Activated naive CD8-positive, alpha-beta T cell treated with anti-CD3 and anti-CD28 coated beads, Interleukin-2, amount 10 ng/mL, durations not matched to agents 7 days and 5 days (primary cell): ENCODE results near the gene ANK2. TPM values are rescaled to one million over a fixed set of nuclear protein-coding genes. Genes with fewer than 3 reads are reported as not detected.

Experiments used
- ATAC-seq: fragments of 150-1000 bp; cut with Tn5 transposase; one replicate; pipeline ENCODE4 v1.10.0; 2021; ENCODE audit warnings: low read depth, moderate library complexity
- POLR2A ChIA-PET: fragments of 350-600 bp; sonication (Branson Sonifier 250); formaldehyde crosslinking; loops from one replicate; lab custom pipeline; 2021; ENCODE audit warnings: antibody characterized with exemption; lab: Charles Lee
- DNase-seq: peaks from one replicate; pipeline ENCODE4 v3.0.0; 2021
- H3K27ac Mint-ChIP-seq: one replicate; pipeline ENCODE4 v1.8.0; 2022; ENCODE audit warnings: mild to moderate bottlenecking, mixed read lengths
- H3K27me3 Mint-ChIP-seq: one replicate; pipeline ENCODE4 v1.8.0; 2022; ENCODE audit warnings: mild to moderate bottlenecking, moderate library complexity, mixed read lengths
- H3K36me3 Mint-ChIP-seq: one replicate; pipeline ENCODE4 v1.8.0; 2021; ENCODE audit warnings: mild to moderate bottlenecking, mixed read lengths
- H3K4me1 Mint-ChIP-seq: one replicate; pipeline ENCODE4 v1.8.0; 2021; ENCODE audit warnings: mixed read lengths
- H3K4me3 Mint-ChIP-seq: one replicate; pipeline ENCODE4 v1.8.0; 2022; ENCODE audit warnings: mild to moderate bottlenecking, moderate library complexity, mixed read lengths
- H3K9me3 Mint-ChIP-seq: one replicate; pipeline ENCODE4 v1.8.0; 2021; ENCODE audit warnings: mixed read lengths
- total RNA-seq, 2 experiments: library from RNA; stranded (reverse); gene quantifications; one replicate each; pipeline ENCODE4 v1.2.3, GENCODE V29; 2021

ANK2 gene
- total RNA-seq, 2 experiments from 2014 or later = 0.69 to 1.8 TPM

DNA sequence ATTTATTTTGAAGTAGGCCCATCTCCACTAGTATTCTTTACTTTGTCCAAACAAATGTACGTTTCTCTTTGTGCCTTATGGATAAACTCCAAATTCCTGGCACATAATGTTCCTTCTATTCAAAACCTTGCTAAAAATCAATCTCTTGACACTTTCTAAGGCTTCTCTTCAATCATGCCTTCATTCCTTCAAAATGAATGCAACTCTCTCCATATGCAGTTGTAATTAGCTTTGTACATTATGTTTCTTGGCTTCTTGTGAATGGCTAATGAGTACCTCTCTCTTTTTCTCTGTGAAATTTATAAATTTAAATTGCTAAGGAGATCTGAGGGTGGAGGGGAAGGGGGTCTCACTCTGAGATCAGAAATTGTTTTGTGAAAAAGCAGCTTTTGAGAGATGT is 24.0 kb upstream of the ANK2 start:
- POLR2A ChIA-PET = no interaction called here
- ATAC-seq (no peak), DNase-seq (no peak)
- no peaks in the 10 kb centered on the region for H3K36me3 Mint-ChIP-seq
- H3K27me3 Mint-ChIP-seq = no peaks in the 10 kb centered on the region
- no peak overlapping the region for H3K4me3 Mint-ChIP-seq
- H3K4me1 Mint-ChIP-seq = no peaks in the 10 kb centered on the region
- H3K9me3 Mint-ChIP-seq = no peaks in the 10 kb centered on the region
- H3K27ac Mint-ChIP-seq = no peak overlapping the region

DNA sequence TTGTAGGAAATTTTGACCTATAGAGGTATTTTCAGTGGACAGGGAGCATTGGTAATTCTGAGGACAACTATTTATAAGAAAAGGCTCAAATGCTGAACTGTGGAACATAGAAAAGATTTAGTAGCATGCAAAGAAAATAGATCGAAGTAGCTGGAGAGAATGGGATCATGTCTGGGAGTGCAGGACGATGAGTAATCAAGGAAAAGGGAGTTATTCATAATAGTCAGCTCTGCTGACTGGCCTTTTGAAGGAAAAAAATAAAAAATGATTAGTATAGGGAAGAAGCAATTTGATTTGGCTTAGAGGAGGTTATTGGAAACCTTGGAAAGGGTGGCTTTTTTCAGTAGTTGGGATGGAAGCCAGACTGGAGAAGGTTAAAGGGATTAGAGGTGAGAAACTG is 22.9 kb upstream of the ANK2 start:
- ATAC-seq (no peak), DNase-seq (no peak)
- Mint-ChIP-seq H3K4me3 (no peak overlapping the region), H3K27me3 (peaks cover 2% of the 10 kb centered on the region), H3K27ac (no peak overlapping the region), H3K36me3 (no peaks in the 10 kb centered on the region), H3K4me1 (no peaks in the 10 kb centered on the region), H3K9me3 (no peaks in the 10 kb centered on the region)
- POLR2A ChIA-PET = no interaction called here

GRCh38 chr4:113028074-113028473 is 21.4 kb upstream of the ANK2 start:
- no peak for ATAC-seq
- POLR2A ChIA-PET = no interaction called here
- peaks cover 2% of the 10 kb centered on the region for H3K27me3 Mint-ChIP-seq
- no peaks in the 10 kb centered on the region for H3K9me3 Mint-ChIP-seq
- H3K4me3 Mint-ChIP-seq = no peak overlapping the region
- H3K27ac Mint-ChIP-seq = no peak overlapping the region
- H3K4me1 Mint-ChIP-seq = no peaks in the 10 kb centered on the region
- no peak for DNase-seq
- no peaks in the 10 kb centered on the region for H3K36me3 Mint-ChIP-seq

DNA sequence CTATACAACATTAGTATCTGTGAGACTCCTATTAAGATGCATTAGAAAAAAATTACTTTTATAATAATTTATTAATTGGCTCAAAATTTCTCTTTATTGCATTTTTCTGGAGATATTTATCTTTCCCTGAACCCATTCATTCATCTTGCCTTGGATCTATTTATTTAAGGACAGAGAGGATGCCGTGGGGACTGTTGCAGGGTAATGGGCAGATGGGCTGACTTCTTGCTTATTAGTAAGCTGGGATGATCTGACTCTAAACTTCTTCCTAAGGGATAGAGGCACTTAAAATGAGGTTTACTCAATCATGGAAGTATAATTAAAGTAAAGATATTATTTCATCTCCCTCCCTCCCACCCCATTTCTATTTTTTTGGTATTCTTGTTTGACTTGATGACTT is 18.2 kb upstream of the ANK2 start:
- DNase-seq = no peak
- POLR2A ChIA-PET = no interaction called here
- H3K36me3 Mint-ChIP-seq = no peaks in the 10 kb centered on the region
- no peaks in the 10 kb centered on the region for H3K4me1 Mint-ChIP-seq
- no peaks in the 10 kb centered on the region for H3K9me3 Mint-ChIP-seq
- peaks cover 7% of the 10 kb centered on the region for H3K27me3 Mint-ChIP-seq
- H3K27ac Mint-ChIP-seq = no peak overlapping the region
- no peak for ATAC-seq
- H3K4me3 Mint-ChIP-seq = no peak overlapping the region

DNA sequence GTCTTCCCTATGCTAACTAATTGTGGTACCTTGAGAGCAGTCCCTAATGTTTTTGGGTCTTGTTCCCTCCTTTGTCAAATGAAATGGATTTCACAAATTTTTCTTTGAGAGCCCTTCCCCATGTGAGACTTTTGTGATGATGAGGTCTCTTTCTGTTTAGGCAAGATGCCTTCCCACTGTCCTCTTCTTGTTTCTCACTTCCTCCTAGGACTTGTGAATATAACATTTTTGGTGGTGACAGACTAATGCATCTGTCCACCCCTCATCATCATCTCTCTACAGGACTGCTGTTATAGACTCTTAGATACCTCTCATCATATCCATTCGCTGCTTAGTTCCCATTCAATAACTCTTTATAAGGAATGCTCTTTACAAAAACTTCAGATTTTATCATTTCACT is 8.7 kb upstream of the ANK2 start:
- no peaks in the 10 kb centered on the region for H3K4me1 Mint-ChIP-seq
- H3K27me3 Mint-ChIP-seq = no peaks in the 10 kb centered on the region
- H3K36me3 Mint-ChIP-seq = no peaks in the 10 kb centered on the region
- ATAC-seq (no peak), DNase-seq (no peak)
- no peaks in the 10 kb centered on the region for H3K9me3 Mint-ChIP-seq
- POLR2A ChIA-PET = no interaction called here
- no peak overlapping the region for H3K4me3 Mint-ChIP-seq
- no peak overlapping the region for H3K27ac Mint-ChIP-seq

GRCh38 chr4:113042502-113042901 is 7.0 kb upstream of the ANK2 start:
- no peaks in the 10 kb centered on the region for H3K36me3 Mint-ChIP-seq
- POLR2A ChIA-PET = no interaction called here

GRCh38 chr4:113043591-113043990 is 5.9 kb upstream of the ANK2 start:
- H3K4me3 Mint-ChIP-seq = no peak overlapping the region
- no peaks in the 10 kb centered on the region for H3K36me3 Mint-ChIP-seq
- POLR2A ChIA-PET = no interaction called here
- no peaks in the 10 kb centered on the region for H3K27me3 Mint-ChIP-seq
- no peak for ATAC-seq
- DNase-seq = no peak
- no peaks in the 10 kb centered on the region for H3K9me3 Mint-ChIP-seq
- no peak overlapping the region for H3K27ac Mint-ChIP-seq
- no peaks in the 10 kb centered on the region for H3K4me1 Mint-ChIP-seq

More at GRCh38 chr4:113042502-113042901, 7.0 kb upstream of the ANK2 start:
- ATAC-seq (no peak), DNase-seq (no peak)
- H3K27me3 Mint-ChIP-seq = no peaks in the 10 kb centered on the region
- no peak overlapping the region for H3K4me3 Mint-ChIP-seq
- H3K27ac Mint-ChIP-seq = no peak overlapping the region
- H3K4me1 Mint-ChIP-seq = no peaks in the 10 kb centered on the region
- H3K9me3 Mint-ChIP-seq = no peaks in the 10 kb centered on the region

GRCh38 chr4:113050371-113050755 is 910 bp downstream of the ANK2 start:
- Mint-ChIP-seq H3K36me3 (no peaks in the 10 kb centered on the region), H3K4me1 (no peaks in the 10 kb centered on the region), H3K27ac (no peak overlapping the region), H3K4me3 (no peak overlapping the region), H3K27me3 (peaks cover 6% of the 10 kb centered on the region), H3K9me3 (no peaks in the 10 kb centered on the region)
- DNase-seq (no peak), ATAC-seq (no peak)
- POLR2A ChIA-PET = no interaction called here

GRCh38 chr4:113050837-113051236 is 1.4 kb downstream of the ANK2 start:
- POLR2A ChIA-PET = no interaction called here
- Mint-ChIP-seq H3K4me3 (no peak overlapping the region), H3K4me1 (no peaks in the 10 kb centered on the region), H3K9me3 (no peaks in the 10 kb centered on the region), H3K36me3 (no peaks in the 10 kb centered on the region), H3K27ac (no peak overlapping the region), H3K27me3 (peaks cover 6% of the 10 kb centered on the region)
- DNase-seq (no peak), ATAC-seq (no peak)

GRCh38 chr4:113051361-113051760 is 1.9 kb downstream of the ANK2 start:
- no peaks in the 10 kb centered on the region for H3K9me3 Mint-ChIP-seq
- H3K27me3 Mint-ChIP-seq = peaks cover 8% of the 10 kb centered on the region
- POLR2A ChIA-PET = no interaction called here
- no peak overlapping the region for H3K27ac Mint-ChIP-seq
- H3K36me3 Mint-ChIP-seq = no peaks in the 10 kb centered on the region
- ATAC-seq = no peak
- no peak overlapping the region for H3K4me3 Mint-ChIP-seq
- no peak for DNase-seq
- H3K4me1 Mint-ChIP-seq = no peaks in the 10 kb centered on the region

DNA sequence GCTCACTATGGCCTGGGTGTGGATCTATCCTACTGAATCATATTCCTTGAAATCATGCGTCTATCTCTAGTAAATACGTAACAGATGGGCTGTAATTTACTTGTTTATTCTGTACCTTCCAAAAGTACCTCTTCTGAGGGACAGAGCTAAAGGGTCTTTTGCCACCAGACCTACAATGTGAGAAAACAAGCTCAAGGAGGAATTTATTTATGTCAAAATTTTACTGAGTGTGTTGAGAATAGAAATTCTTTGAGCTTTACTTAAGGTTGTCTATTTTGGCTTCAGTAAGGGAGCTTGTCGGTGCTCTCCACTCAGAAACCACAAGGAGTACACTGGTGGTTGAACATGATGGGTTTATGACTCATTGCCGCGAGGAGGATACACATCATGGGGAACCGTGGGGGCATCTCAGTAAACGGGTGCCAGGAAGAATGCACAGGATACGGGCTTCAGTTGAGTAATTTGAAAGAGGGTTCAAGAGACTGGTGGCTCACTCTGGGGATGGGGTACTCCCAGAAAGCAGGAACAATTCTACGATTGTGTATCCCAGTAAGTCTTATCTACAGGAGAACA is 3.0 kb downstream of the ANK2 start:
- no peak overlapping the region for H3K4me3 Mint-ChIP-seq
- DNase-seq = no peak
- no peaks in the 10 kb centered on the region for H3K36me3 Mint-ChIP-seq
- no peaks in the 10 kb centered on the region for H3K9me3 Mint-ChIP-seq
- POLR2A ChIA-PET = no interaction called here
- H3K27ac Mint-ChIP-seq = no peak overlapping the region
- H3K4me1 Mint-ChIP-seq = no peaks in the 10 kb centered on the region
- peaks cover 9% of the 10 kb centered on the region for H3K27me3 Mint-ChIP-seq
- ATAC-seq = no peak

GRCh38 chr4:113053883-113054282 is 4.4 kb downstream of the ANK2 start:
- no peaks in the 10 kb centered on the region for H3K9me3 Mint-ChIP-seq
- H3K4me1 Mint-ChIP-seq = no peaks in the 10 kb centered on the region
- peaks cover 9% of the 10 kb centered on the region for H3K27me3 Mint-ChIP-seq
- no peaks in the 10 kb centered on the region for H3K36me3 Mint-ChIP-seq
- H3K4me3 Mint-ChIP-seq = no peak overlapping the region
- DNase-seq (no peak), ATAC-seq (no peak)
- H3K27ac Mint-ChIP-seq = no peak overlapping the region
- POLR2A ChIA-PET = no interaction called here

GRCh38 chr4:113056318-113056717 is 6.9 kb downstream of the ANK2 start:
- POLR2A ChIA-PET = no interaction called here
- Mint-ChIP-seq H3K4me3 (no peak overlapping the region), H3K27me3 (peaks cover 3% of the 10 kb centered on the region), H3K36me3 (no peaks in the 10 kb centered on the region), H3K27ac (no peak overlapping the region), H3K9me3 (no peaks in the 10 kb centered on the region), H3K4me1 (no peaks in the 10 kb centered on the region)
- no peak for ATAC-seq
- no peak for DNase-seq

DNA sequence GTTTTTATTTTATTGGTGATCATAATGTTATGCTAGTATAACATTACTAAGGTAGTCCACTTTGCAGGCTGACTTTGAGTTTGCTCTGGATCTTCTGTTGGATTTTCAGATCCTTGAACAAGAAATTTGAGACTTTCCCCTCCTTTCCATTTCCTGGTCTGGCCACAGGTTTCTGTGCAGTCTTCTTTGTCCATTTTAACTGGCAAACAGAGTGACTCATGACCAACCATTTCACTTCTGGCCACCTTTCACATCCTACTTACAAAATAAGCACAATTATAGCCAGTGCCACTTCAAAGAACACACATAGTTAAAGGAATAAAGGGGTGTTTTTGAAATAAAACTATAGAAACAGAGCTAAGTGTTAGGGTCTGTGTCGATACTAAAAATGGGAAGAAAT is 8.4 kb downstream of the ANK2 start:
- Mint-ChIP-seq H3K27me3 (peaks cover 3% of the 10 kb centered on the region), H3K4me3 (no peak overlapping the region), H3K9me3 (no peaks in the 10 kb centered on the region), H3K36me3 (no peaks in the 10 kb centered on the region), H3K4me1 (no peaks in the 10 kb centered on the region), H3K27ac (no peak overlapping the region)
- POLR2A ChIA-PET = no interaction called here
- ATAC-seq (no peak), DNase-seq (no peak)
